ENCODE data around the gene FAM168B. TPM values are rescaled to one million over a fixed set of nuclear protein-coding genes. Genes with fewer than 3 reads are reported as not detected.

FAM168B gene
- total RNA-seq, 4 donors from 2014 or later: 77.7 to 88.7 (median 79.8) TPM

- TF ChIP-seq CTCF (IDR thresholded peaks at IDR 0.05) (no peak), POLR2A (IDR thresholded peaks at IDR 0.05) (no peak)
- Histone ChIP-seq H3K9me3 (no peaks in the 10 kb centered on the region), H3K4me3 (no peak overlapping the region), H3K27me3 (peaks cover 0 to 2% (median 0%) of the 10 kb centered on the region in 4 donors), H3K4me1 (no peaks in the 10 kb centered on the region), H3K27ac (no peak overlapping the region), H3K36me3 (peaks cover 0 to 35% (median 0%) of the 10 kb centered on the region in 3 donors)
- intact Hi-C loops (cut with DNase I): no loop called here
- 47 to 59% methylated on average over 5 of the region's 5 CpGs for WGBS, 2 donors
- no peak for DNase-seq
Measured at GRCh38 chr2:131026919-131027318, 66.3 kb downstream of the FAM168B start.

- no peaks in the 10 kb centered on the region for H3K9me3 ChIP-seq
- 92 to 100% methylated on average over 1 of the region's 1 CpG for WGBS, 2 donors
- DNase-seq: no peak
- H3K4me1 ChIP-seq: no peaks in the 10 kb centered on the region
- H3K36me3 ChIP-seq: peaks cover 0 to 30% (median 0%) of the 10 kb centered on the region in 3 donors
- TF ChIP-seq CTCF (IDR thresholded peaks at IDR 0.05) (no peak), POLR2A (IDR thresholded peaks at IDR 0.05) (no peak)
- intact Hi-C loops (cut with DNase I): no loop called here
- H3K4me3 ChIP-seq: no peak overlapping the region
- peaks cover 0 to 6% (median 0%) of the 10 kb centered on the region in 4 donors for H3K27me3 ChIP-seq
- H3K27ac ChIP-seq: no peak overlapping the region
Measured at GRCh38 chr2:131023758-131024157, 69.5 kb downstream of the FAM168B start.

- H3K27me3 ChIP-seq: peaks cover 0 to 6% (median 0%) of the 10 kb centered on the region in 4 donors
- intact Hi-C loops (cut with DNase I): no loop called here
- H3K27ac ChIP-seq: no peak overlapping the region
- peaks cover 0 to 20% (median 0%) of the 10 kb centered on the region in 3 donors for H3K36me3 ChIP-seq
- TF ChIP-seq POLR2A (IDR thresholded peaks at IDR 0.05) (no peak), CTCF (IDR thresholded peaks at IDR 0.05) (no peak)
- H3K4me1 ChIP-seq: peaks cover 0 to 5% (median 0%) of the 10 kb centered on the region in 3 donors
- H3K4me3 ChIP-seq: no peak overlapping the region
- WGBS, 2 donors: 68 to 85% methylated on average over 1 of the region's 1 CpG
- no peaks in the 10 kb centered on the region for H3K9me3 ChIP-seq
- no peak for DNase-seq
Measured at GRCh38 chr2:131022731-131023130, 70.5 kb downstream of the FAM168B start.

- Histone ChIP-seq H3K4me3 (peak overlapping the region in 1 of 4 donors; percentile 15), H3K27me3 (peaks cover 0 to 6% (median 0%) of the 10 kb centered on the region in 4 donors), H3K36me3 (no peaks in the 10 kb centered on the region), H3K4me1 (peaks cover 8 to 27% (median 9%) of the 10 kb centered on the region in 3 donors), H3K27ac (peak overlapping the region; percentile 58 to 72 (median 64)), H3K9me3 (no peaks in the 10 kb centered on the region)
- WGBS, 2 donors: 22 to 23% methylated on average over 8 of the region's 8 CpGs
- DNase-seq: no peak
- TF ChIP-seq CTCF (IDR thresholded peaks at IDR 0.05) (no peak), POLR2A (IDR thresholded peaks at IDR 0.05) (no peak)
- intact Hi-C loops (cut with DNase I): no loop called here
Measured at GRCh38 chr2:131016826-131017741, 76.2 kb downstream of the FAM168B start.

- Histone ChIP-seq H3K27ac (no peak overlapping the region), H3K9me3 (no peaks in the 10 kb centered on the region), H3K4me1 (peaks cover 8 to 27% (median 9%) of the 10 kb centered on the region in 3 donors), H3K4me3 (no peak overlapping the region), H3K36me3 (no peaks in the 10 kb centered on the region), H3K27me3 (no peaks in the 10 kb centered on the region)
- DNase-seq: no peak
- WGBS, 2 donors: 65 to 78% methylated on average over 11 of the region's 11 CpGs
- intact Hi-C loops (cut with DNase I): no loop called here
- no peak for TF ChIP-seq POLR2A (IDR thresholded peaks at IDR 0.05)
- TF ChIP-seq CTCF (IDR thresholded peaks at IDR 0.05): no peak
Measured at GRCh38 chr2:131015764-131016163, 77.5 kb downstream of the FAM168B start.
